ENCODE results near the gene CARD10.

DNA sequence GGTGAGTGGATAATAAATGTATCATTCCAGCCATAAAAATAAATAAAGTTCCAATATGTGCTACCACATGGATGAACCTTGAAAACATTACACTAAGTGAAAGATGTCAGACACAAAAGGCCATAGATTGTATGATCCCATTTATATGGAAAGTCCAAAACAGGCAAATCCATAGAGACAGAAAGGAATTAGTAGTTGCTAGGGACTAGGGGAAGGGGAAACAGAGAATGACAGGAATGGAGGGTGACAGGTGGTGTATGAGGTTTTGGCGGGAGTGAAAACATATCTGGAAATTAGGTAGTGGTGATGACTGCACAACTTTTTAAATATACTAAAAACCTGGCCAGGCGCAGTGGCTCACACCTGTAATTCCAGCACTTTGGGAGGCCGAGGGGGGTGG, 15.2 kb upstream of the CARD10 start:
- no peak for TF ChIP-seq POLR2A (IDR thresholded peaks at IDR 0.05; ENCODE audit: low read depth, low read length)
- TF ChIP-seq POLR2AphosphoS5 (IDR thresholded peaks at IDR 0.05; ENCODE audit: low read depth, low read length): no peak
- no peak for TF ChIP-seq TAF1 (IDR thresholded peaks at IDR 0.05; ENCODE audit: borderline replicate concordance, low read depth, low read length)
